ENCODE measurements around the gene C1QA. TPM values are rescaled to one million over a fixed set of nuclear protein-coding genes. Genes with fewer than 3 reads are reported as not detected.
A peak's percentile ranks its signal among the peaks of the same experiment; 100 is the strongest.
"Not testable (repeated sequence)": the region's sequence is repeated elsewhere in the genome, so short reads cannot be mapped to it uniquely, and the experiment has no call there.

Gene C1QA
- total RNA-seq, 1 experiment from 2014 or later = not detected

DNA sequence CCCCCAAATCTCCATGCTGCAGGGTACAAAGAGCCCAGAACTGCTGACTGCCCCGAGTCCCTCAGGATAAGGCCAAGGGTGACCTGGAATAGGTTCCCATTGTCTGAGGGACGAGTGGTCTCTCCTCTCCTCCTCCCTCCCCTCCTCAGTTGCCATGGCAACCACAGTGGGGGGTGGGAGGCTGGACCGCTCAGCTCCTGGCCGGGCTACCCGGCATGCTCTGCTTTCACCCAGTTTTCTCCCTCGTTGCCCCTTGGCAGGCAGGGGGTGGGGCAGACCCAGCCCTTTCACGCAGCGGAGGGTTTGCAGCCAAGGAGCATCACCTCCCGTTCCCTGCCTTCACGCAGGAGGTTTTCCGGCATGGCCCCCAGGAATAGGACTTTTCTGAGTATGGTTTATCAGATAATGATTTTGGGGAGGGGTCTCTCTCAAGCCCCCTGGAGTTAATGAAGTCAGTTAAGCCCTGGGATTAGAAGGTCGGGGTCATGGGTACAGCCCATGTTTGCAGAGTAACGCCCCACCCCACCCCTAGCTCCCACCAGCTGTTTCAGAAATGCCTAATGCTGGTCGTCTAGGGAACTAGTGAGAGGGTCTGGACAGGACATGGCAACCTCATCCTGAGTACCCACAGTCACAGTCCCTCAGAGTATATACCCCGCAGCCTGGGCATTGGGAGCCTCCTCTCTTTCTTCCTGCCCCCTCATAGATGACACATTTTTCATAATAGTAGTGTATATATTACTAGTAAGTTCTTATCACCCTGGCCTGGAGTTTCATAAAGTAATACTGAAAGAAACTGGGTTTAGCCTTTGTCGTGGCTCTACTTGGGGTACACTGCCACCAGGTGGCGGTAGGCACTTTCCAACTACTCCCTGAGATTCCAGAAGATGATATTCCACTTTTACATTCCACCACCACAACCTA is 37.3 kb downstream of the C1QA start:
- peak; percentile 54 for DNase-seq (ENCODE audit: low read depth)

DNA sequence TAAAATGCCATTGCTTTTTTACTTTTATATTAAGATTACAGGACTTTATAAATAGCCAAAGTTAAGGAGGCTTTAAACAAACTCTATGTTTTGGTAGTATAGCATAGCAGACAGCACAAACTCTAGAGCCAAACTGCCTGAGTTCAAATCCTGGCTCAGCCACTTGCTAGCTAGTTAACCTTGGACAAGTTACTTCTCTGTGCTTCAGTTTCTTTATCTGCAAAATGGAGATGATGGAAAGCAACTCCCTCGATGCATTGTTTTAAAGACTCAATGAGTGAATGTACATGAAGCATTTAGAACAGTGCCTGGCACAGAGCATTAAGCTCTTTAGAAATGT is 38.0 kb downstream of the C1QA start:
- DNase-seq (ENCODE audit: low read depth) = no peak

DNA sequence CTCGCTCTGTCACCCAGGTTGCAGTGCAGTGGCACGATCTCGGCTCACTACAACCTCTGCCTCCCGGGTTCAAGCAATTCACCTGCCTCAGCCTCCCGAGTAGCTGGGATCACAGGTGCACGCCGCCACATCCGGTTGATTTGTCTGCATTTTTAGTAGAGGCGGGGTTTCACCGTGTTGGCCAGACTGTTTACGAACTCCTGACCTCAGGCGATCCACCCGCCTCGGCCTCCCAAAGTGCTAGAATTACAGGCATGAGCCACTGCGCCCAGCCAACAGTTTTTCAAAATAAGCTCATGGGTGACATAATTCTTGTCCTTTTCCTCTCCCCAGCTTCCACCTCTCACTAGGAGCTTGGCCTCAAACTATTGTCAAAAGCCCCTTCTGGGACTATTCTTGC is 39.7 kb downstream of the C1QA start:
- DNase-seq (ENCODE audit: low read depth) = not testable (repeated sequence)

DNA sequence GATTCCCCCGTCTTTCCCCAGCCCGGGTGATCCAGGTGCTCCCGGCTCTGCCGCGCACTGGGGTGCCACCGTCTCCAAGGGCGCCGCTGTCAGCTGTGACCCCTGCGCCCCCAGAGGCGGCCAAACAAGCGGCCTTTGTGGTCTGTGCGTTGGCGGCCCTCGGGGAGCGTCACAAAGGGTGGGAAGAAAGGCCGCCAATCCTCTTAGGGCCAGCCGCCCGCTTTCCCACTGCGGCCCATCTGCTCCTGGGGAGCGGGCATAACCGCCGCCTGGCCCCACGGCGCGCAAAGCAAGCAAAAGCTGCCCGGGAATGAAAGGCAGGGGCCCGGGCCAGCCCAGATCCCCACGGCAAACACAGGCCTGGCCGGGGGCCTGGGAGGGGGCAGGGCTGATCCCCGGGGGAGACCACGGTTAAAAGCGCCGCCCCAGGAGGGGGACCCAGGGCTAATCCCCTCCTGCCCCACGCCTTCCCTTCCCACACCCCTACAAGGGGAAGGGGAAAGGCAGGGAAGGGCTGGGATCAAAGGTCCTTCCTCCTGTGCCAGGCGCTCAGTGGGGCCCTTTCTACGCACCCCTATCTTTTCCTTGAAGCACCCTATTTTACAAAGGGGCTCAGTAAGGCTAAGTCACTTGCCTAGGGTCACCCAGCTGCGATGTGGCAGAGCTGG is 40.6 kb downstream of the C1QA start:
- no peak for DNase-seq (ENCODE audit: low read depth)

DNA sequence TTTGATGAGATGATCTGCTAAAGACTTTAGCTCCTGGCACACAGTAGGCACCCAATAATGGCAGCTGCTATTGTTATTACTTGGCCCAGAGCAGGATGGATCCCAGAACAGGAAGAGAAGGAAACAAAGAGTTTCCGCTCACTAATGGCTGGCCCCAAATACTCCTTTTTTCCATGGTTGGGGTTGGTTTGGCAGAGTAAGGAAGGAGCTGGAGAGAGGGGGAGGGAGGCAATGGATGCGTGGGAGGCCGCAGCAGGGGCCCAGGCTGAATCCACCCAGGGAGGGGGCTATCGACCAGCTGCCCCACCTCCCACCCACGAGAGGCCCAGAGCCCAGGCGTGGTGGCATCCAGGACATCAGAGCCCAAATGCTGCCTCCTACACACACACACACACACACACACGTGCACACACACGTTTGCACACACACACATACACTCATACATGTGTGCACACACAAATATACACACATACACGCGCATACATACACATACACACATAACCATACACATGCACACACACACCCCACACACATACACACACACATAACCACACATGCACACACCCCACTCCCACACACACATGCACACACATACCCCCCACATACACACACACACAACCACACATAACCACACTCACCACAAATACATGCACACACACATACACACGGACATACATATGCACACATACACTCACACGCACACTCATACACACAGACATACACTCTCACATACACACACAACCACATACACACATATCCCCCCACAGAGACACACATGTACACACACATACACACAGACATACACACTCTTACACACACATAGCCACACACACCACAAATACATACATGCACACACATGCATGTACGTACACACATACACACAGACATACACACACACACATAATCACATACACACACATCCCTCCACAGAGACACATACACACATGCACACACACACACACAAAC is 41.8 kb downstream of the C1QA start:
- no peak for DNase-seq (ENCODE audit: low read depth)

DNA sequence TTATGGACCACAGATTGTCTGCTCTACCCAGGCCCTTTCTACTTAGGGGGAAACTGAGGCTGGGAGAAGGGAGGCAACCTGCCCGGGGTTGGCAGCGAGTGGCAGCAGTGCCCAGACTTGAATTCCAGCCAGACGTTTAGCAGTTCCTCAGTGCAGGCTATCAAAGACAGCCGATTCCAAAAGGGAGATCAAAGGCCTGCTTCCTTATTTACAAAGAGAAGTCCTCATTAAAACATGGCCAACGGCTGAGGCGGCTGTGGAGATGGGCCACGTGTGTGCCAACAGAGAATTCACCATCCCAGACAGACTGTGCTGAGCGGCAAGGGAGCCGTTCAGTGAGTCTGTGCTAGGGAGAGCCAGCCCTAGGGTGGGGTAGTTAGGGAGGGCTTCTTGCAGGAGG is 44.3 kb downstream of the C1QA start:
- no peak for DNase-seq (ENCODE audit: low read depth)

DNA sequence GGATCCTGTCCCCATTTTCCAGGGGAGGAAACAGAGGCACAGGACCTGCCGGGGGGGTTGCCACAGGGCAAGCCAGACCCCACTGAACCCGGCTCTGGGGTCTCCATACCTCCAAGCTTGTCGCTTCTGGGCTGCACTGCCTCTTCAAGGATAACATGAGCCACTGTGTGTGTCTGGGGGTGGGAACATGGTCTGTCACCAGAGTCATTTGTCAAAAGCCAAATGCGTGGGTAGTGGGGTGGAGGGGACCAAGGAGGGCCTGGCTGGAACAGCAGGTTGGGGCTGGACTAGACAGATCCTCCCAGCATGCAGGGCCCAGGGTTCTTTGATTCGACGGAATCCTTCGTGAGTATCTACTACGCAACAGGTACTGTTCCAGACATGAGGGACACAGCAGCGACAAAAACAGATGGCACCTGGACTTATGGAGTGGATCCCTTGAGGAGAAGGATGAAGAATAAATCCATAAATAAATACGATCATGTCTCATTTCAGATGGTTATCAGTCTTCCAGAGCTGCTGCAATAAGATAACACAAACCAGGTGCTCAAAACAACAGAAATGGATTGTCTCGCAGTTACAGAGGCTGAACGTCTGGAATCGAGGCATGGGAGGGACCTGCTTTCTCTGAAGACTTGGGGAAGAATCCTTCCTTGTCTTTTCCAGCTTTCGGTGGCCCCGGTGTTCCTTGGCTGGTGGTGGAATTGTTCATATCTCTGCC is 45.3 kb downstream of the C1QA start:
- no peak for DNase-seq (ENCODE audit: low read depth)

DNA sequence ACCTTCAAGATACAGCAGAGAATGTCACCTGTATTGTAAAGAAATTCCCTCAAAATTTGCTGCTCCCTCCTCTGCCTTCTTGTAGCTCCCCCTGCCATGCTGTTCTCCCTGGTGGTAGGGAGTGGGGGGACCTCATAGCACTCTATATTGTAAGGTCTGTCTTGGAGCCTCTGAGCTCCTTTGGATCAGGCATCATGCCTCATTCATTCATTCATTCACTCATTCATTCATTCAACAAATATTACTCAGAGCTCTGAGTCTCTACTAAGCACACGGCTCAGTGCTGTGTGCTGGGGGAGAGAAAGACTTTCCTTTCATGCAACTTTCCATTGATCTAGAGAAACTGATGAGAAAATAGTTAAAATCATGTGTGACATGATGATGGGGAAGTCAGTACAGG is 47.1 kb downstream of the C1QA start:
- DNase-seq (ENCODE audit: low read depth) = no peak

DNA sequence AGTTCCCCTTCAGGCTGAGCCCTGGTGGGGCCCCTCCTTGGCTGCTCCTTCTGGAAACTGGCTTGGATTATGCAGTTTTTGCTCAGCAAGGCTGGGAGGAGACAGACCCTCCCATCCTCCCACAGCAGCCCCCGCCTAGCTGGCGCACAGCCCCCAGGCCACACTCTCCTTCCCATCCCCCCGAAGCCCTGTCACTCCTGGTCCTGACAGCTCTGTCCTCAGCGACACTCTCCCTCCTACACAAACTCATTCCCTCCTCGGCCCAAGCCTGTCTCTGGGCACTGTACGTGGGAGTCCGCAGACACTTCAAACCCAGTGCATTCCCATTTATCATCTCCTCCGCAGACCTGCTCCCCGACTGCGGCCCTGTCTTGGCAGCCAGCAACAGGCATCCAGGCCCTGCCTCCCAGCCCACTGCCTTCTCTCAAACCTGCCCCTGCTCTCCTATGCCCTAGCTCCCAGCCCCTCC is 49.2 kb downstream of the C1QA start:
- DNase-seq (ENCODE audit: low read depth) = no peak

DNA sequence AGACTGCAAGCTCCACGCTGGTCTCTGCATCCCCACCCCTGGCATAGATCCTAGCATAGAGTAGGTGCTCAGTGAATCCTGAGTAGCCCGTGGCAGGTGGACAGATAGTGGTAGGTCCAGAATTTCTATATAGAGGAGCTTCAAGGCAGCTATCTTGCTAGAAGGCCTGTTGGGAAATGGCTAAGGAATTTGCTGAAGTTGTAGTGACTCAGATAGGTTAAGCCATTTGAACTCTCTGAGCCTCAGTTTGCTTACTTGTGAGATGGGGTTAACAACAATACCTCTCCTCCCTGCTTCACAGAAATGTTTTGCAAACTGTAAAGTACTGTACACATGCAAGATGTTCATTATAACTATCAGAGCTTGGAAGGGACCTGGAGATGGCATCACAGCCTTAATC is 50.8 kb downstream of the C1QA start:
- no peak for DNase-seq (ENCODE audit: low read depth)

DNA sequence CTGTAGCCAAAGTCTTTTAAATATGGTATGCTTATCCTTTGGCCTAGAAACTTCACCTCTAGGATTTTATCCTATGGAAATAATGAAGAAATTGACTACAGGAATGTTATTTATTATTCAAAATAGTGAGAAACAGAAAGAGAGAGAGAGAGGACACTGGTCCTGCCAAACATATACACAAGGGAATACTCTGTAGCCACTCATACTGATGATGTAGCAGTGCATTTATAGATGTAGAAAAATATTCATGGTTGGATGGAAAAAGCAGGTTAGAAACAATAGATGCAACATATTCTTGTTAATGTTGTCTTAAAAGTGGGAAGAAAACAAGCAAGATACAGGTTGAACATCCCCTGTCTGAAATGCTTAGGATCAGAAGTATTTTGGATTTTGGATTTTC is 52.0 kb downstream of the C1QA start:
- DNase-seq (ENCODE audit: low read depth) = no peak

Other genes starting within 250 kb of the C1QA start
- 4.1 and 11.8 TPM in 2 replicates for gene ZBTB40, start 184.8 kb upstream of the C1QA start, total RNA-seq (2014; rRNA removed; shearing (Covaris generic))
- not detected in 2 replicates for gene EPHA8, start 73.1 kb upstream of the C1QA start, total RNA-seq (2014; rRNA removed; shearing (Covaris generic))
- not detected in 2 replicates for gene C1QC, start 7.0 kb downstream of the C1QA start, total RNA-seq (2014; rRNA removed; shearing (Covaris generic))
- not detected in 2 replicates for gene C1QB, start 16.6 kb downstream of the C1QA start, total RNA-seq (2014; rRNA removed; shearing (Covaris generic))
- gene EPHB2, start 74.2 kb downstream of the C1QA start, total RNA-seq (2014; rRNA removed; shearing (Covaris generic)) = 23.0 and 26.7 TPM in 2 replicates